HepG2 (cell line): ENCODE measurements around the gene NTPCR. TPM values are rescaled to one million over a fixed set of nuclear protein-coding genes. Genes with fewer than 3 reads are reported as not detected.

Experiments
- EHMT2 ChIP-seq: fragments of 200-600 bp; sonication (generic); IDR thresholded peaks from 2 replicates; pipeline ENCODE4 v1.7.0; 2017; ENCODE audit warnings: antibody characterized with exemption, low read depth, low read length, borderline replicate concordance
- ELF4 ChIP-seq: sonication (generic); formaldehyde crosslinking; IDR thresholded peaks from 2 replicates; pipeline ENCODE4 v1.5.0; 2020; ENCODE audit warnings: missing genetic modification reagents, mild to moderate bottlenecking, moderate library complexity, borderline replicate concordance
- PITX1 ChIP-seq: sonication (generic); formaldehyde crosslinking; IDR thresholded peaks from 2 replicates; pipeline ENCODE4 v1.5.1; 2020; ENCODE audit warnings: mild to moderate bottlenecking, missing genetic modification reagents
- RBM22 ChIP-seq: fragments of 200-400 bp; formaldehyde crosslinking; optimal IDR thresholded peaks from 2 replicates; pipeline ENCODE3; 2017; ENCODE audit warnings: mild to moderate bottlenecking, low read length, moderate library complexity
- RCOR2 ChIP-seq: IDR thresholded peaks from 2 replicates; pipeline ENCODE4 v1.6.1; 2016; ENCODE audit warnings: missing biosample characterization, missing genetic modification reagents
- THYN1 ChIP-seq: sonication (generic); formaldehyde crosslinking; IDR thresholded peaks from 2 replicates; pipeline ENCODE4 v1.8.1; 2023; ENCODE audit warnings: low read depth, mild to moderate bottlenecking, moderate library complexity, missing genetic modification reagents, borderline replicate concordance
- TSC22D2 ChIP-seq: sonication (generic); formaldehyde crosslinking; IDR thresholded peaks from 2 replicates; pipeline ENCODE4 v1.5.1; 2020; ENCODE audit warnings: missing genetic modification reagents, mild to moderate bottlenecking, borderline replicate concordance
- U2AF2 ChIP-seq: fragments of 200-400 bp; formaldehyde crosslinking; IDR thresholded peaks from 2 replicates; pipeline ENCODE4 v1.6.1; 2017; ENCODE audit warnings: low read depth, mild to moderate bottlenecking, low read length
- YEATS4 ChIP-seq: sonication (generic); formaldehyde crosslinking; IDR thresholded peaks from 2 replicates; pipeline ENCODE4 v1.4.0; 2020; ENCODE audit warnings: missing genetic modification reagents, borderline replicate concordance
- ZNF136 ChIP-seq: sonication (generic); formaldehyde crosslinking; IDR thresholded peaks from 2 replicates; pipeline ENCODE4 v1.8.1; 2022; ENCODE audit warnings: low read depth, mild to moderate bottlenecking, moderate library complexity, missing genetic modification reagents
- ZNF207 ChIP-seq: fragments of 450-650 bp; IDR thresholded peaks from 2 replicates; pipeline ENCODE4 v1.6.1; 2016; ENCODE audit warnings: antibody characterized with exemption, borderline replicate concordance
- ZNF235 ChIP-seq: sonication (generic); formaldehyde crosslinking; IDR thresholded peaks from 2 replicates; pipeline ENCODE4 v1.8.1; 2023; ENCODE audit warnings: mild to moderate bottlenecking, missing genetic modification reagents, borderline replicate concordance
- ZNF564 ChIP-seq: sonication (generic); formaldehyde crosslinking; IDR thresholded peaks from 2 replicates; pipeline ENCODE4 v1.8.1; 2023; ENCODE audit warnings: mild to moderate bottlenecking, missing genetic modification reagents
- ZNF570 ChIP-seq: sonication (generic); formaldehyde crosslinking; IDR thresholded peaks from 2 replicates; pipeline ENCODE4 v1.4.0; 2020; ENCODE audit warnings: mild to moderate bottlenecking, missing genetic modification reagents, borderline replicate concordance
- ZNF619 ChIP-seq: sonication (generic); formaldehyde crosslinking; IDR thresholded peaks from 2 replicates; pipeline ENCODE4 v1.4.0; 2020; ENCODE audit warnings: mild to moderate bottlenecking, missing genetic modification reagents
- polyA plus RNA-seq, 8 experiments: library from polyadenylated mRNA; depleted of rRNA in 3 of 8; stranded (reverse) in 7 of 8; unstranded in 1 of 8; fragments of >200 nt; fragmentation: Illumina TruSeq in 4 of 8; extraction: Trizol in 4 of 8; gene quantifications; 2 replicates each; pipeline versions ENCODE4 v1.2.1 to v1.2.3, GENCODE V29; 2011 to 2016; ENCODE audit warnings: low read depth in 4 of 8, missing spikeins in 1 of 8, mixed read lengths in 1 of 8; ENCODE audit not compliant: insufficient read depth in 1 of 8
- total RNA-seq, 5 experiments: library from RNA; depleted of rRNA; stranded (reverse); fragments of >200 nt; fragmentation: Illumina TruSeq; extraction: Trizol; gene quantifications; 2 replicates each; pipeline ENCODE4 v1.2.3, GENCODE V29; 2016; ENCODE audit warnings: low read depth in 1 of 5
- TF ChIP-seq, protein P1 (sequence below): sonication (generic); formaldehyde crosslinking; IDR thresholded peaks from 2 replicates; pipeline ENCODE4 v1.5.0; 2020; ENCODE audit warnings: mild to moderate bottlenecking, missing genetic modification reagents, borderline replicate concordance
- TF ChIP-seq, protein P2 (sequence below): sonication (generic); formaldehyde crosslinking; IDR thresholded peaks from 2 replicates; pipeline ENCODE4 v1.8.1; 2023; ENCODE audit warnings: missing genetic modification reagents, inconsistent platforms, borderline replicate concordance
- TF ChIP-seq, protein P3 (sequence below): sonication (generic); formaldehyde crosslinking; IDR thresholded peaks from 2 replicates; pipeline ENCODE4 v1.8.0; 2022; ENCODE audit warnings: missing genetic modification reagents, low read depth, mild to moderate bottlenecking, borderline replicate concordance
- TF ChIP-seq, protein P4 (sequence below): sonication (generic); formaldehyde crosslinking; IDR thresholded peaks from 2 replicates; pipeline ENCODE4 v1.4.0; 2020; ENCODE audit warnings: missing genetic modification reagents; ENCODE audit errors: not compliant biosample characterization
- TF ChIP-seq, protein P5 (sequence below): sonication (generic); formaldehyde crosslinking; IDR thresholded peaks from 2 replicates; pipeline ENCODE4 v1.4.0; 2020; ENCODE audit warnings: missing genetic modification reagents

Gene NTPCR
- total and polyA plus RNA-seq, 2 of the 13 experiments (the other 11 are each of a cell fraction or from before 2014, with no cell fraction given), result 11.7 to 47.0 TPM

DNA sequence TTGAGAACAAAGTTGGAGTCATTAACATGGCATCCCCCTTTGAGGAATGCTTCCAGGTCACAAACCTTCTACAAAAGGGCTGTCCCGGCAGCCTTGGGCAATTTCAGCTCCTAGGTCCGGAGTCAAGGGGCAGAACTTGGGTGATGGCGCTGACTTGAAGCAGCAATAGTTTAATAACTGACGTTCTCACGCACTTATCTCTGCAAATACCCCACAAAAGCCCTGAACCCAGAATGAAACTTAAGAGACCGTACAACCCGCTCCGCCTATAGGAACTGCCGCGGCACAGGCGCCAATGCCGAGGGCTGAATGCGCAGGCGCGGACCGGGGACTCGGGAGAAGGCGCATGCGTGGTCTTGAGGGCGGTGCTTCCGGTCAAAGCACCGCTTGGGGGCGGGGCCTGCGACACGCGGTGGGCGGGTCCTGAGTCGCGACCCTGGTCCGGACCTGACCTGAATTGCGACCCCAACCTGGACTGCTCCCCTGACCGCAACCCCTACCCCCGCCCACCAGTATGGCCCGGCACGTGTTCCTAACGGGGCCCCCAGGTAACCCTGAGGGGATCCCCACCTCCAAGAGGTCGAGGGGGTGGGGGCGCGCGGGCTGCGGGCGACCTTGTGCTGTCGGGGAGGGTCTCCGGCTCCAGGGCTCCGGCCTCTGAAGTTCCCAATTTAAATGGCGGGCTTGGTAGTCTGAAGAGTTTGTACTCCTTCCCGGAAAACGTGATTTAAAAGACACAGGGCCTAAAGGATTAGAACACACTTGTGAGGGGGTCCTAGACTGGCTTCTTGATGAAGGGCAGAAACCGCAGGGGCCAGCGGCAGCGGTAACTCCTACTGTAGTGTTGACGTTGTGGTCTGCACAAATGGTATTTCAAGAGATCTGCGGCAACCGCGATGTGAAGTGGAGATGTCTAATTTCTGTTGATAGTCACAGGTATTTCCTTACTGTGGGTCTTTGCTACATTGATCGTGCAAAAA, at the start of gene NTPCR (continued):
- TF ChIP-seq, protein P1, sequence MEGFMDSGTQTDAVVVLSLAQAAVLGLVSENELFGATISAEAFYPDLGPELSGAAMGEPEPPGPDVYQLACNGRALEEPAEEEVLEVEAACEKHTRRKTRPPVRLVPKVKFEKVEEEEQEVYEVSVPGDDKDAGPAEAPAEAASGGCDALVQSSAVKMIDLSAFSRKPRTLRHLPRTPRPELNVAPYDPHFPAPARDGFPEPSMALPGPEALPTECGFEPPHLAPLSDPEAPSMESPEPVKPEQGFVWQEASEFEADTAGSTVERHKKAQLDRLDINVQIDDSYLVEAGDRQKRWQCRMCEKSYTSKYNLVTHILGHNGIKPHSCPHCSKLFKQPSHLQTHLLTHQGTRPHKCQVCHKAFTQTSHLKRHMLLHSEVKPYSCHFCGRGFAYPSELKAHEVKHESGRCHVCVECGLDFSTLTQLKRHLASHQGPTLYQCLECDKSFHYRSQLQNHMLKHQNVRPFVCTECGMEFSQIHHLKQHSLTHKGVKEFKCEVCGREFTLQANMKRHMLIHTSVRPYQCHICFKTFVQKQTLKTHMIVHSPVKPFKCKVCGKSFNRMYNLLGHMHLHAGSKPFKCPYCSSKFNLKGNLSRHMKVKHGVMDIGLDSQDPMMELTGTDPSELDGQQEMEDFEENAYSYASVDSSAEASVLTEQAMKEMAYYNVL (CRISPR knock-in tag), result no peak
- TF ChIP-seq, protein P2, sequence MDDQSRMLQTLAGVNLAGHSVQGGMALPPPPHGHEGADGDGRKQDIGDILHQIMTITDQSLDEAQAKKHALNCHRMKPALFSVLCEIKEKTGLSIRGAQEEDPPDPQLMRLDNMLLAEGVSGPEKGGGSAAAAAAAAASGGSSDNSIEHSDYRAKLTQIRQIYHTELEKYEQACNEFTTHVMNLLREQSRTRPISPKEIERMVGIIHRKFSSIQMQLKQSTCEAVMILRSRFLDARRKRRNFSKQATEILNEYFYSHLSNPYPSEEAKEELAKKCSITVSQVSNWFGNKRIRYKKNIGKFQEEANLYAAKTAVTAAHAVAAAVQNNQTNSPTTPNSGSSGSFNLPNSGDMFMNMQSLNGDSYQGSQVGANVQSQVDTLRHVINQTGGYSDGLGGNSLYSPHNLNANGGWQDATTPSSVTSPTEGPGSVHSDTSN, result no peak
- TF ChIP-seq ZNF207 (no peak), THYN1 (CRISPR knock-in tag) (no peak), TSC22D2 (CRISPR knock-in tag) (no peak), ZNF136 (CRISPR knock-in tag) (no peak), ZNF570 (CRISPR knock-in tag) (no peak), ZNF235 (CRISPR knock-in tag) (no peak), ZNF619 (CRISPR knock-in tag) (no peak), ZNF564 (CRISPR knock-in tag) (no peak), RBM22 (no peak), ELF4 (CRISPR knock-in tag) (no peak), U2AF2 (no peak), EHMT2 (peak; percentile 24; the same call in 1 of the 2 replicates), RCOR2 (CRISPR knock-in tag) (no peak), YEATS4 (CRISPR knock-in tag) (peak; percentile 62; the same call in 1 of the 2 replicates), PITX1 (CRISPR knock-in tag) (no peak)
- TF ChIP-seq, protein P3, sequence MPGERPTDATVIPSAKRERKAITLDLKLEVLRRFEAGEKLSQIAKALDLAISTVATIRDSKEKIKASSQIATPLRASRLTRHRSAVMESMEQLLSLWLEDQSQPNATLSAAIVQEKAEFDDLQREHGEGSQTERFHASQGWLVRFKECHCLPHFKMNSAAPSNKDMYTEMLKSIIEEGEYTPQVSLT (CRISPR knock-in tag), result no peak
- TF ChIP-seq, protein P4, sequence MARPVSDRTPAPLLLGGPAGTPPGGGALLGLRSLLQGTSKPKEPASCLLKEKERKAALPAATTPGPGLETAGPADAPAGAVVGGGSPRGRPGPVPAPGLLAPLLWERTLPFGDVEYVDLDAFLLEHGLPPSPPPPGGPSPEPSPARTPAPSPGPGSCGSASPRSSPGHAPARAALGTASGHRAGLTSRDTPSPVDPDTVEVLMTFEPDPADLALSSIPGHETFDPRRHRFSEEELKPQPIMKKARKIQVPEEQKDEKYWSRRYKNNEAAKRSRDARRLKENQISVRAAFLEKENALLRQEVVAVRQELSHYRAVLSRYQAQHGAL (CRISPR knock-in tag), result no peak
- TF ChIP-seq, protein P5, sequence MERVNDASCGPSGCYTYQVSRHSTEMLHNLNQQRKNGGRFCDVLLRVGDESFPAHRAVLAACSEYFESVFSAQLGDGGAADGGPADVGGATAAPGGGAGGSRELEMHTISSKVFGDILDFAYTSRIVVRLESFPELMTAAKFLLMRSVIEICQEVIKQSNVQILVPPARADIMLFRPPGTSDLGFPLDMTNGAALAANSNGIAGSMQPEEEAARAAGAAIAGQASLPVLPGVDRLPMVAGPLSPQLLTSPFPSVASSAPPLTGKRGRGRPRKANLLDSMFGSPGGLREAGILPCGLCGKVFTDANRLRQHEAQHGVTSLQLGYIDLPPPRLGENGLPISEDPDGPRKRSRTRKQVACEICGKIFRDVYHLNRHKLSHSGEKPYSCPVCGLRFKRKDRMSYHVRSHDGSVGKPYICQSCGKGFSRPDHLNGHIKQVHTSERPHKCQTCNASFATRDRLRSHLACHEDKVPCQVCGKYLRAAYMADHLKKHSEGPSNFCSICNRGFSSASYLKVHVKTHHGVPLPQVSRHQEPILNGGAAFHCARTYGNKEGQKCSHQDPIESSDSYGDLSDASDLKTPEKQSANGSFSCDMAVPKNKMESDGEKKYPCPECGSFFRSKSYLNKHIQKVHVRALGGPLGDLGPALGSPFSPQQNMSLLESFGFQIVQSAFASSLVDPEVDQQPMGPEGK (CRISPR knock-in tag), result peak; percentile 41; the same call in 1 of the 2 replicates
